Activated CD4-positive, CD25-positive, alpha-beta regulatory T cell treated with anti-CD3 and anti-CD28 coated beads, Interleukin-2, amount 50 U/mL, for 16 hours (primary cell): ENCODE measurements around the gene LECT2.

ENCODE experiments used
- DNase-seq: peaks from one replicate; pipeline ENCODE4 v3.0.0-alpha.2; 2020; ENCODE audit warnings: low read depth, low spot score

LECT2 gene

DNA sequence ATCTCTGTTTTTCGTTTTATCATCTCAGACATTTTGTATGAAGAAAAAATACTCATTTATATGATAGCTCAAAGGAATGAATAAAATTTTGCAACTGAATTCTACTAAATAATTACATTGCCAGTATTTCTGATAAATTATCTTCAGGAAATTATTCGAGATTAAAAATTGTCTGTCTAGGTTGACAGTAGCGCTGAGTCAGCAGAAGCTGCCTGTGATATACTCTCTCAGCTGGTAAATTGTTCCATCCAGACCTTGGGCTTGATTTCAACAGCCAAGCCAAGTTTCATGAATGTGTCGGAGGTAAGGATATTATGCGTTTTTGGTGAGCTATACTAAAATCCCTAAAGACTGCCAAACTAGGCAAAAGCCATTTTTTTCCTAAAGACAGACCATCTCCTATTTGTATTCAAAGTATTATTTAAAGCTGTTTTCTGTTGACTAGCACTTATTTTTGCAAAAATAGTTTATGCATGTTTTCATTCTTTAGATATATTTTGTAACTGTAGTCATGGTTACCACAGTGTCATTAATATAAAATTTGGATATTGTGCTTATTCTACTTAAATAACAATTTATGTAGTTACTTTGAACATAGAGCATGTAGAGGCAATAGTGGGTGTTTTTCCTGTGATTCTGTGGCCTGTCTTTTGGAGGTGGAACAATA, 17.4 kb downstream of the LECT2 start:
- no peak for DNase-seq

DNA sequence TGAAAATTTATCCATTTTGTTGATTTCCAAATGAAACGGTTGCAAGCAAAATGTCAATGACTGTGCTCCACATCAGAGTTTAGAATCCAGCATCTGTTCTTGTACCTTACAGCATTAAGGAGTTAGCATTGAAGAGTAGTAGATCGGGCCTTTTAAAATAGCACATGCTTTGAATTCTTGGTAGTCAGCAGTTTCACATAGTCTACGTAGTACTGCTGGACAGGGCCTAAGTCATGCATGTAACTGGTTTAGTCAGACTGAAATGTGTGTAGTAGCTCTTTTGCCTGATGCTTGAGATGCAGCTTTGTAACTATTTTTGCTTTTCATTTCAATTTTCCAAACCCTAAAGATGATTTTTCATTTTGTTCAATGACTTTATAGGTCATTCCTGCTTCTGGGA, 19.8 kb downstream of the LECT2 start:
- DNase-seq: no peak

DNA sequence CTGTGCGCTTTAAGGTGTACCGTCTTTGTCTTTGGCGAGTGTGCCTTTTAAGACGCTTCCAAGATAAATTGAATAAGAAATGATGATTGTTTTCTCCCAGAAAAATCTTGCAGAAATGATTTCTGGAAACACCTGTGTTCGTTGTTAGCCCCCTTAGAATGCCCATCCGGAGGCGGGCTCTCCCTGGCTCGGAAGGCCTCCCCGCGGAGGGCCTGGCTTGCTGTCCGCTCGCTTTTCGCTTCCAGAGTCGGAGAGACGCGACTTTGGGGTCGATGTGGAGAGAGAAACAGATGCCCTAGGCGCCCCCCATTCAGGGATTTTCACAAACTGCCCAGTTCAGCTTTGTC, 23.9 kb downstream of the LECT2 start:
- DNase-seq: no peak

DNA sequence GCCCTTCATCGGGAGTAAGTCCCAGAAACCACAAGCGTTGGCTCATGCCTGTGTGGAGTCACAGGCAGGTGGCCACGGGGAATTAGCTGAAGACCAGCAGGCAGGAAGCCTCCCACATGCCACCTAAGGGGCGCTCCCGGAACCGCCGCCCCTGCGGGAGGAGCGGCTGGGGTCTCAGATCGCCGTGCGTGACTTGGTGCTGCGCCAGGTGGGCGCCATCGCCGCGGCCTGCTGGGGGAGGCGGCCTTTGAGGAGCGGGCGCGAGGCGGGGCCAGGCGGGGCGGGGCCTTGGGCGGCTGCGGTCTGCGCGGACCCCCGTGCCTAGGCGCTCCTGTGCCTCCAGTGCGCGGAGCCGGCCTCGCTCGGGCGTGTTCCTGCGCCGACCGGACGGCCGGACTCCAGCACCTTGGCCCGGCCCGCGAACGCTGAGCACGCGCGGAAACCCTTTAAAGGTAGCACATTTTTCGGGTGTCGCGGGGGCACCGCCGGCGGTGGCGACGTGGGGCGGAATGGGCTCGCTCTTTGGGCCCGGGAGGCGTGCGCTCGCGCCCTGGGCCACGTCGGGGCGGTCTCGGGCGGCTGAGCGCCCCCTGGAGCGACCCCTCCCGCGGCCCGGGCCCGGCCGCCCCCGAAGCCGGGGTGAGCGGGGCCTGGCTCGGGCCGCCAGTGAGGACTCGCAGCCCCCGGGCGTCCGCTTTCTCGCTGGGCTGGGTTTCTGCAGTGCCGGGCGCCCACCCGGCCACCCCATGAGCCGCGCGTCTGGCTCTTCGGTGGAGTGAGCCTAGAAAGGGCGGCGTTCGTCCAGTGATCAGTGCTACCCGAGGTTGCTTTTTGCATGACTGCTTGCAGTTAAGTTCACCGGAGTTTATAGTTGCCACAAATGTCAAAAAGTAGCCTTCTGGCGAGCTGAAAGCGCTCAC, 24.5 kb downstream of the LECT2 start:
- no peak for DNase-seq

DNA sequence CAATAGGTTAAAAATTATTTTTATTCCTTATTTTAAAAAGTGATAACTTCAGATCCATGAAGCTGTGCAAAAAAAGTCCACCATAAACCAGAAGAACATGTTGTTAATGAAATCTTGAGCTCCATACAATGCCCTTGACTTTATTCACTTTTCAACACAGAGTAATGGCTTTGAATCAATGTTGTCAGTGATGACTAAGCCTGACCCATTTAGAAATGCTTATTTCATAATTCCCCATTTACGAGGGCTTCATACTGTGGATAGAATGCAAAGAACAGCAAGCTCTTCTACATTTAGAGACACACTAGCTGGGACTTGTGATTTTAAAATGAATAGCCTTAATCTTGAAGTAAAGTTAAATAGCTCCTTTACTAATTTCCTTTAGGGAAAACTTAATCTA, 33.4 kb downstream of the LECT2 start:
- DNase-seq: no peak

DNA sequence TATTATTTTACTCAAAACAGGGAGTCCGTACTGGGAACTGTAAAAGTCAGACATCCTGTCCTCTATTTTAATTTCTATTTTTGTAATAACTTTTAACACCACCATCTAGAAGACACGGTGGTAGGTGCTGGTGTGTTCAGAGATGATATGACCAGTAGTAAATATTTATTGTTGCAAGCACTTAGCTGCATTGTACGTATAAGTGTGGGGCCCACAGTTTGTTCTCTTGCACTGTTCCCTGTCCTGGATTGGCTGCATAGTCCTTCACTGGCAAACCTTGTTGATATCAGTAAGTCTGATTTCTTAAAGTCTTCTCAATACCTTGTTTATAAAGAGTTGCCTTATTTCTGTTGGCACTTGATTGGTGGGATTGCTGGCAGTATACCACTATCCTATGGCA, 34.6 kb downstream of the LECT2 start:
- DNase-seq: no peak

DNA sequence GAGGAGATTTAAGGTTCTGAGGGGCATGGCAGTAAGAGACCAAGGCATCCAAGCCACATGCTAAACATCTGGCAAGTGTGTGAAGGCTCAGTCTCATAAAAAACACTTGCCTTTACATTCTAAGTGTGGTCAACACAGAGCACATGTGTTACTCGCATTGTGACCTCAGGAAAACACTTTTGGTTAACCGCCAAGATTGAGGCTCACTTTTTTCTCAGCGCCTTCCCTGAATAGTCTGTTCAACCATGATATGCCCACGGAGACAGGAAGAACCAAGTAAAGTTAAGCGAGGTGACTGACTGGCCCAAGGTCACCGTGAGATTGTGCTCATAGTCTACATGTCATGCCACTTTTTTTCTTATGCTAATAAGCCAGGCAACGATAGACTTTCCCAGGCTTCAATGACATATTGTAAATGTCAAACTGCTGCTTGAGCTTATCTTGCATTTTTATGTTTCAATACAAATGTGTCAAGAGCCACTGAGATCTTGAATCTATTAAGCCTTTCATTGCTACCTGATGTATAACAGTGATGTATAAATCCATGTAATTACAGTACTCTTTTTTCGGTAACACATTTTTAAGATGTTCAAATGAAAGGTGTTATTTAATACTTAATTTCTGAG, 38.0 kb downstream of the LECT2 start:
- DNase-seq: no peak

DNA sequence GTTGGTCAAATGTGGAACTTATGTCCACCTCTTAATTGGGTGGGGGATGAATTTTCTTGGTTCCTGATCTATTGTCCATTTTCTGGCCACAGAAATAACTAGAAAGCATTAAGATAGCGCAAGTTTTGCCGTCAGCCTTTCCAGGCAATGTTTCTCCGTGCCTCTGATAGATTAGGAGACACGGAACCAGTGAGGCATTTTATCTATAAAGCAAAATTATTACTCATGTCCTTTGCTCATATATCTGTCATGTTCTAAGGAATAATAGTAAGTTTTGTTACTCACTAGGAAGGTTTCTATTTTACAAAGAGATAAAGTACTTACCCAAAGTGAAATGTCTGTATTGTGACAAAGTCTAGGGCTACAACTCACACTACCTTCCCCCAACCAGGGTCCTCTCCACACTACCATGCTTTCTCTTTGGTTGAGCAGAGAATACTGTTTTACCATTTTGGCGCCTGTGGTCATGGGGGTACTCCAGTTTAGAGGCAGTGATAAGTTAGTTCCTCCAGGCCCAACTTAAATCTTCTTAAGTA, 39.2 kb downstream of the LECT2 start:
- no peak for DNase-seq

DNA sequence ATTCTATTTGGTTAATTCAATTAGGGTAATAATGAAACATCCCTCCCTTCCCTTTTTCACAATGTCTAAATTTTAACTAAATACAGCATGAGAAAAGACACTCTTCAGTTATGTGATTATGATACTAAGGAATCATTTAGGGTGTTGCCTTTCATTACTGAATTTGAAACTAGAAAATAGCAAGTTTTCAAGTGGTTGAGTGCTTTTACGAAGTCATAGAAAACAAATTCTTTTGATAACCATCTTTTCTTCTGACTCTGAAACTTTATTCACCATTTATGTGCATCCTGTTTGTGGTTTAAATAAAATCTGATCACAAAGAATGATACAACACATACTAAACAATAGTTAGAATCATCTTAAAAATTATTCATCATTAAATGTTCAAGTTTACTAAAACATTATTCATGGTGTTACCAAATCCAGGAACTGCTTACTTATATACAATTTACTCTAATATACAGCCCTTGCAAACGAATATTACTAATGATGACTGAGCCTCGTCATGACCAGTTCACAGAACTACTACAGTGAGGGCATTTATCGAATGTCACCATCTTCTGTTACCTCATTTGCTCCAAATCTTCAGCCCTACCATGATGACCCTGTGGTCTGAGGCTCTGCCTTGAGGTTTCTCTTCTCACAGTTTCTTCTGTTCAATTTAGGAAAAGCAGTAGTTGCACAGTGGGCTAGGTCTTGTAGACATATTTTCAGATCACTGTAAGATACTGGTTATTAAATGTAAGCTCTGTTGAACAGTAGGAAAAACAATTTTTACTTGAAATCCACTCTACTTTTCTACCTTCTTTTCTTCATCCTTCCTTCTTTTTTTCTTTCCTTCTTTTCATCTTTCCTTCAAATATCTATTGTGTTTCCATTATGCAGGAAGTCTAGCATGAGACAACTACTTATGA, 40.8 kb downstream of the LECT2 start:
- DNase-seq: no peak

DNA sequence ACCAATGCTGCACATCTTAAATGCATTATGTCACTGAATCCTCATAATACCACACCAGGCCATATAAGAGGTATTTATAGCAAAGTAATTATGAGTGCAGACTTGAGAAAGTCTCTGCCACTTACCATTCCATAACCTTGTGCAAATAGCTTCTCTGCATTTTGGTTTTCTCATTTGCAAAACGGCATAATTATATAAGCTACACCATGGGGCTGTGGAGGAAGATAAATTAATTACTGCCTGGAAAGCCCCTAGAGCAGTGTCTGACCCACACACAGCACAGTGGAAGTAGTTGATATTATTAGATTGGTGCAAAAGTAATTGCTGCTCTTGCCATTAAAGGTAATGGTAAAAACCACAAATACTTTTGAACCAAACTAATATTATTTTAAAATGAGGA, 49.6 kb downstream of the LECT2 start:
- DNase-seq: no peak

DNA sequence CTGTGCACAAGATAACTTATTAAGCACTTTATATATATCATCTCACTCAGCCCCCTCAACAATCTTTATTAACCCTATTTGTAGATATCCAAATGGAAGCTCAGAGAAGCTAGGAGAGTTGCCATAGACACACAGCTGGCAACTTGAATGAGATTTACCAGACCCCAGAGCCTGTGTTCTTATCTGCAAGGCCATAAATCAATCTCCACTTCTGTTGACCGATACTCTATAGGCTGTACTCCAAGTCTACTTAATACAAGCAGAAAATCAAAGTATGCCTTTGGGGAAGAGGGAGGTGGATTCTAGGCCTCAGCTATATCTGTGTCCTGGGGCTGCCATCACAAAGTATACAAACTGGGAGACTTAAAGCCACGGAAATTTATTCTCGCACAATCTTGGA, 53.1 kb downstream of the LECT2 start:
- DNase-seq: no peak

DNA sequence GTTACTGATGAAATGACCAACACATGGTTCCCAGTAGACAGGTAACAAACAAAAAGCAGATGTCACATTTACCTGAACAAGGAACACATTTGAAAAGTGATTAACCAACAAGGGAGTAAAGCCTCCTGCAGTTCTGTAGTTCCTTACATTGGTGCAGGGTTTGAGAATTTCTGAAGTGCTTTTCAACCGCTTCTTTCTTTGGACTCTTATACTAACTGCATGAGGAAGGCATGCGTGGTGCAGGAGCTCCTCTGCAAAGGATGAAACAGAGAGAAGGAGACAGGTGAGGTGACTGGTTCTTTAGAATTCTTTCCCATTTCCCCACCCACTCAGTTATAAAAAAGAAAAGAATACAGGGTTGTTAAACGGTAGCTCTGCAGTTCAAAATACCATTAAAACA, 54.5 kb downstream of the LECT2 start:
- no peak for DNase-seq

DNA sequence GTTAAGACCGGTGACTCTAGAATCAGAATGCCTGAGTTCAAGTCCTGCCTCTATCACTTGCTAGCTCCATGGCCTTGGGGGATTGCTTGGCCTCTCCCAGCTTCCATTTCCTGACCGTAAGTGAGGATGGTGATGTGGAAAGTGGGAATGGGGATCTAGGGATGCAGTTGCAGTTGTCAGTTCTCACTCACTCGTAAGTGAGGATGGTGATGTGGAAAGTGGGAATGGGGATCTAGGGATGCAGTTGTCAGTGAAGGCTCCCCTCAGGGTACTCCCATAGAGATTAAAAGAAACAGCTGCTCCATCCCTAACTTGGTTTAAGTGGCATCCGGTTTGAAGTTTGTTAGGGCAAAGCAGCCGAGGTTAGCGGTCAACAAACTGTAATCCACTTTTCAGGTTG, 56.1 kb downstream of the LECT2 start:
- DNase-seq: no peak
